OCI-LY7 (cell line): ENCODE results near the gene PTCH1. TPM values are rescaled to one million over a fixed set of nuclear protein-coding genes. Genes with fewer than 3 reads are reported as not detected.

ENCODE experiments used
- BruUV-seq: library from RNA; stranded (reverse); fragments of 400-500 nt; replicated peaks from 2 replicates; lab custom pipeline; 2021; lab: Mats Ljungman, UMichigan
- CTCF ChIA-PET: fragments of 300-600 bp; sonication (Branson Sonifier 250); formaldehyde crosslinking; loops from one replicate; lab custom pipeline; 2022; ENCODE audit warnings: antibody characterized with exemption; ENCODE audit not compliant: unreplicated experiment; lab: Charles Lee
- POLR2A ChIA-PET: fragments of 300-600 bp; sonication (Branson Sonifier 250); formaldehyde crosslinking; loops from one replicate; lab custom pipeline; 2022; ENCODE audit warnings: antibody characterized with exemption; lab: Charles Lee
- DNase-seq: peaks from one replicate; pipeline ENCODE4 v3.0.0-alpha.2; 2015; ENCODE audit warnings: low spot score
- H2AFZ ChIP-seq: fragments of 200-600 bp; sonication (generic), shearing (Covaris generic); 2 replicates; pipeline ENCODE4 v1.6.1; 2014; ENCODE audit warnings: mild to moderate bottlenecking, antibody characterized with exemption, low read length, moderate library complexity
- H3K27ac ChIP-seq: fragments of 200-600 bp; sonication (generic); 2 replicates; pipeline ENCODE4 v1.5.1; 2014; ENCODE audit warnings: mixed run types, low read depth, mild to moderate bottlenecking, moderate library complexity, low read length, inconsistent platforms; ENCODE audit not compliant: poor library complexity, severe bottlenecking
- H3K36me3 ChIP-seq: fragments of 200-600 bp; sonication (generic); 2 replicates; pipeline ENCODE4 v1.6.1; 2014; ENCODE audit warnings: mild to moderate bottlenecking, antibody characterized with exemption, low read length, moderate library complexity, mixed read lengths; ENCODE audit not compliant: insufficient read depth
- H3K4me1 ChIP-seq: fragments of 200-600 bp; sonication (generic); 2 replicates; pipeline ENCODE4 v1.5.1; 2014; ENCODE audit warnings: mild to moderate bottlenecking, low read length; ENCODE audit not compliant: insufficient read depth, poor library complexity, severe bottlenecking
- H3K4me2 ChIP-seq: fragments of 200-600 bp; sonication (generic); 2 replicates; pipeline ENCODE4 v1.6.1; 2014; ENCODE audit warnings: mild to moderate bottlenecking, low read length
- H3K4me3 ChIP-seq: fragments of 200-600 bp; sonication (generic); 2 replicates; pipeline ENCODE4 v1.5.1; 2014; ENCODE audit warnings: mild to moderate bottlenecking, low read depth, low read length; ENCODE audit not compliant: poor library complexity, severe bottlenecking
- H3K79me2 ChIP-seq: fragments of 200-600 bp; sonication (generic); 2 replicates; pipeline ENCODE4 v1.6.1; 2016; ENCODE audit warnings: low read depth, mild to moderate bottlenecking, low read length, moderate library complexity, mixed read lengths; ENCODE audit not compliant: insufficient read depth
- H3K9me2 ChIP-seq: fragments of 200-600 bp; sonication (generic); 2 replicates; pipeline ENCODE4 v1.6.1; 2016; ENCODE audit warnings: mild to moderate bottlenecking, low read length, mixed read lengths; ENCODE audit not compliant: insufficient read depth
- H3K9me3 ChIP-seq: fragments of 200-600 bp; sonication (generic); 2 replicates; pipeline ENCODE4 v1.6.1; 2014; ENCODE audit warnings: mild to moderate bottlenecking, mixed run types, low read length, mixed read lengths
- H4K20me1 ChIP-seq: fragments of 200-600 bp; sonication (generic); 2 replicates; pipeline ENCODE4 v1.6.1; 2014; ENCODE audit warnings: mild to moderate bottlenecking, antibody characterized with exemption, low read length, moderate library complexity, mixed read lengths; ENCODE audit not compliant: insufficient read depth
- CTCF ChIP-seq: fragments of 200-600 bp; sonication (generic); conservative IDR thresholded peaks from 2 replicates; pipeline ENCODE4 v1.5.1; 2014; ENCODE audit warnings: mild to moderate bottlenecking, antibody characterized with exemption, low read length, moderate library complexity, mixed read lengths
- EZH2phosphoT487 ChIP-seq: fragments of 200-600 bp; sonication (generic); IDR thresholded peaks from 2 replicates; pipeline ENCODE4 v1.6.1; 2018; ENCODE audit warnings: low read depth, borderline replicate concordance, mild to moderate bottlenecking, mixed run types, antibody characterized with exemption, low read length, moderate library complexity, mixed read lengths
- intact Hi-C: fragments of 100-400 bp; cut with micrococcal nuclease; formaldehyde crosslinking; loops from one replicate; pipeline ENCODE4 v1.10.0; 2022; ENCODE audit not compliant: unreplicated experiment
- total RNA-seq, 2 experiments: library from RNA; depleted of rRNA in 1 of 2; stranded (reverse); fragments of >200 nt in 1 of 2; shearing (Covaris generic) in 1 of 2; gene quantifications; 2 replicates each; pipeline ENCODE4 v1.2.3, GENCODE V29; 2014 to 2022

PTCH1 gene
- total RNA-seq, 2 experiments from 2014 or later, result 13.1 to 36.1 TPM

DNA sequence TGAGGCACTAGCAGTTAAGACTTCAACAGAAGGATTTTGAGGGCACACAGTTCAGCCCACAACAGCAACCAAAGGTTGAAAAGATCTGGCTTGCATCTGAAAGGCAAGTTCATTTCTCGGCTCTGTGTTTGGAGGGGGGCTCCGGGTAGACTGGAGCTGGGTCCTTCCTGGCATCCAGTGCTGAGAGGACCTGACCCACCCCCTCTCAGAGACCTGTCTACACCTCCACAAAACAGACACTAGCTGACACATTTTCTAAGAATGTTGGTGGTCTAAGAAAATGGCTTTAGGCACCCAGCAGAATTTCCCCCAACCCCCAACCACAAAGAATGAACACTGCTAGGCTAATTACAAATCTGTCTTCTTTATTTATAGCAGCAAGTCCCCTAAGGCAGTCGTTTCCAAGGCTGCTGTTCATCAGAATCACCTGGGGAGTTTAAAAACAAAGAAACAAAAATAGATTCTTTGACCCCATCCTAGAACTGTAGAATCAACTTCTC is 6.2 kb upstream of the PTCH1 start:
- POLR2A ChIA-PET, result no interaction called here

DNA sequence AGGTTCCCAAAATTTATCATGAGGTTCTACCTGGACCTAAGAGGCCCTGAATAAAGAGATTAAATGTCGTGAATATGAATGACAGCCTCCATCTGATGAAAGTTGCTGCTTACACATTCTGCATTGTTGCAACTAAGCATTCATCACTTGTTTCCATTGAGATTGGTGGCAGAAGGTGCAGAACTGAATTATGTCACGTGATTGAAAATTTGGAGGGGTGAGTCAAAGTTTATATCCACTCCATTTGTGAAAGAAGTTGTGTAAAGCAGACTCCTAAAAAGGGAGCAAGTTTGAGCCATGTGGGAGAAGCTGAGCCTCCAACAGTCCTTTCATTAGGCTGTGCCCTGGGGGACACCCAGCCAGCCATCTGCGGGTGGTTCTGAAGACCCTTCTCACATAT is 4.9 kb upstream of the PTCH1 start:
- intact Hi-C loops, result no loop called here
- CTCF ChIA-PET, result no interaction called here
- TF ChIP-seq CTCF (no peak), EZH2phosphoT487 (no peak)
- H3K9me3 ChIP-seq, result no peaks in the 10 kb centered on the region
- H3K4me1 ChIP-seq, result no peaks in the 10 kb centered on the region
- H3K36me3 ChIP-seq, result no peaks in the 10 kb centered on the region
- H3K4me3 ChIP-seq, result no peak overlapping the region
- no peaks in the 10 kb centered on the region for H4K20me1 ChIP-seq
- H2AFZ ChIP-seq, result no peak overlapping the region
- POLR2A ChIA-PET, result no interaction called here
- no peak overlapping the region for H3K4me2 ChIP-seq
- no peak overlapping the region for H3K27ac ChIP-seq
- no peaks in the 10 kb centered on the region for H3K9me2 ChIP-seq
- H3K79me2 ChIP-seq, result no peaks in the 10 kb centered on the region
- no peak for DNase-seq
- no TSS peak for BruUV-seq

More for the DNA sequence above, 6.2 kb upstream of the PTCH1 start:
- TF ChIP-seq CTCF (no peak), EZH2phosphoT487 (no peak)
- Histone ChIP-seq H3K9me2 (no peaks in the 10 kb centered on the region), H2AFZ (no peak overlapping the region), H3K4me2 (no peak overlapping the region), H4K20me1 (no peaks in the 10 kb centered on the region), H3K79me2 (no peaks in the 10 kb centered on the region), H3K27ac (no peak overlapping the region), H3K4me3 (no peak overlapping the region), H3K9me3 (no peaks in the 10 kb centered on the region), H3K36me3 (no peaks in the 10 kb centered on the region), H3K4me1 (no peaks in the 10 kb centered on the region)
- intact Hi-C loops, result no loop called here
- CTCF ChIA-PET, result no interaction called here
- no TSS peak for BruUV-seq
- no peak for DNase-seq

- Histone ChIP-seq H3K4me2 (no peak overlapping the region), H3K4me3 (no peak overlapping the region), H3K36me3 (no peaks in the 10 kb centered on the region), H3K9me2 (no peaks in the 10 kb centered on the region), H3K9me3 (no peaks in the 10 kb centered on the region), H2AFZ (no peak overlapping the region), H3K4me1 (no peaks in the 10 kb centered on the region), H4K20me1 (no peaks in the 10 kb centered on the region), H3K27ac (no peak overlapping the region), H3K79me2 (no peaks in the 10 kb centered on the region)
- ChIA-PET POLR2A (no interaction called here), CTCF (no interaction called here)
- BruUV-seq, result no TSS peak
- TF ChIP-seq CTCF, result no peak
- no peak for TF ChIP-seq EZH2phosphoT487
- intact Hi-C loops, result no loop called here
- no peak for DNase-seq
Observed at GRCh38 chr9:95517559-95518425, 1.0 kb upstream of the PTCH1 start.
